HepG2 (cell line): ENCODE results near the gene SEC14L5. TPM values are rescaled to one million over a fixed set of nuclear protein-coding genes. Genes with fewer than 3 reads are reported as not detected.
A peak's percentile ranks its signal among the peaks of the same experiment; 100 is the strongest.

Source experiments
- ARID5B ChIP-seq: IDR thresholded peaks from 2 replicates; pipeline ENCODE4 v1.4.0; 2020; ENCODE audit warnings: mild to moderate bottlenecking, missing genetic modification reagents
- ATF3 ChIP-seq: sonication (generic); formaldehyde crosslinking; IDR thresholded peaks from 2 replicates; pipeline ENCODE4 v1.4.0; 2020; ENCODE audit warnings: missing genetic modification reagents
- HIC2 ChIP-seq: sonication (generic); formaldehyde crosslinking; IDR thresholded peaks from 2 replicates; pipeline ENCODE4 v1.9.0; 2022; ENCODE audit warnings: low read depth, missing genetic modification reagents
- MBNL3 ChIP-seq: fragments of 250-450 bp; sonication (Bioruptor Pico); conservative IDR thresholded peaks from 2 replicates; pipeline ENCODE4 v1.8.0; 2022; ENCODE audit warnings: mild to moderate bottlenecking, inconsistent platforms
- PPARG ChIP-seq: conservative IDR thresholded peaks from 2 replicates; pipeline ENCODE4 v1.6.1; 2016; ENCODE audit warnings: missing biosample characterization, missing genetic modification reagents
- RAD21 ChIP-seq: fragments of 450-650 bp; formaldehyde crosslinking; IDR thresholded peaks from 2 replicates; pipeline ENCODE4 v1.5.0; 2020; ENCODE audit warnings: mild to moderate bottlenecking
- RELA ChIP-seq: sonication (generic); formaldehyde crosslinking; IDR thresholded peaks from 2 replicates; pipeline ENCODE4 v1.4.0; 2020; ENCODE audit warnings: missing genetic modification reagents
- SPEN ChIP-seq: sonication (generic); formaldehyde crosslinking; IDR thresholded peaks from 2 replicates; pipeline ENCODE4 v1.5.1; 2020; ENCODE audit warnings: low read depth, mild to moderate bottlenecking, missing genetic modification reagents
- ZBTB34 ChIP-seq: sonication (generic); formaldehyde crosslinking; IDR thresholded peaks from 2 replicates; pipeline ENCODE4 v1.8.0; 2022; ENCODE audit warnings: mild to moderate bottlenecking, missing genetic modification reagents
- ZBTB7A ChIP-seq: sonication (generic); formaldehyde crosslinking; IDR thresholded peaks from 2 replicates; pipeline ENCODE4 v1.8.0; 2022; ENCODE audit warnings: mild to moderate bottlenecking, missing genetic modification reagents
- ZFP41 ChIP-seq: sonication (generic); formaldehyde crosslinking; IDR thresholded peaks from 2 replicates; pipeline ENCODE4 v1.4.0; 2020; ENCODE audit warnings: mild to moderate bottlenecking, missing genetic modification reagents, borderline replicate concordance
- ZNF414 ChIP-seq: sonication (generic); formaldehyde crosslinking; IDR thresholded peaks from 2 replicates; pipeline ENCODE4 v1.5.0; 2020; ENCODE audit warnings: missing genetic modification reagents
- ZNF512 ChIP-seq: sonication (generic); formaldehyde crosslinking; IDR thresholded peaks from 2 replicates; pipeline ENCODE4 v1.4.0; 2020; ENCODE audit warnings: mild to moderate bottlenecking, missing genetic modification reagents
- ZNF574 ChIP-seq: sonication (generic); formaldehyde crosslinking; IDR thresholded peaks from 2 replicates; pipeline ENCODE4 v1.4.0; 2020; ENCODE audit warnings: missing genetic modification reagents
- ZNF703 ChIP-seq: sonication (generic); formaldehyde crosslinking; IDR thresholded peaks from 2 replicates; pipeline ENCODE4 v1.5.1; 2020; ENCODE audit warnings: missing genetic modification reagents, mild to moderate bottlenecking, moderate library complexity, borderline replicate concordance
- polyA plus RNA-seq, 8 experiments: library from polyadenylated mRNA; depleted of rRNA in 3 of 8; stranded (reverse) in 7 of 8; unstranded in 1 of 8; fragments of >200 nt; fragmentation: Illumina TruSeq in 4 of 8; extraction: Trizol in 4 of 8; gene quantifications; 2 replicates each; pipeline versions ENCODE4 v1.2.1 to v1.2.3, GENCODE V29; 2011 to 2016; ENCODE audit warnings: low read depth in 4 of 8, missing spikeins in 1 of 8, mixed read lengths in 1 of 8; ENCODE audit not compliant: insufficient read depth in 1 of 8
- total RNA-seq, 5 experiments: library from RNA; depleted of rRNA; stranded (reverse); fragments of >200 nt; fragmentation: Illumina TruSeq; extraction: Trizol; gene quantifications; 2 replicates each; pipeline ENCODE4 v1.2.3, GENCODE V29; 2016; ENCODE audit warnings: low read depth in 1 of 5

SEC14L5 gene
- total and polyA plus RNA-seq, 2 of the 13 experiments (the other 11 are each of a cell fraction or from before 2014, with no cell fraction given), result 0.40 to 0.42 TPM

GRCh38 chr16:4924593-4925292 is 33.4 kb upstream of the SEC14L5 start (continued):
- TF ChIP-seq ZNF512 (CRISPR knock-in tag), result no peak
- TF ChIP-seq ARID5B, result peak; percentile 62
- TF ChIP-seq ZBTB7A (CRISPR knock-in tag), result peak; percentile 87; the same call in 1 of the 2 replicates
- TF ChIP-seq ATF3 (CRISPR knock-in tag), result 0 out of 2 replicates have a peak, but pooled peaks have one; percentile 46
- peak; percentile 67; the same call in 1 of the 2 replicates for TF ChIP-seq RAD21 (CRISPR knock-in tag)
- no peak for TF ChIP-seq ZNF703
- no peak for TF ChIP-seq ZFP41
- TF ChIP-seq RELA (CRISPR knock-in tag), result no peak
- TF ChIP-seq HIC2 (CRISPR knock-in tag), result peak; percentile 62; the same call in 1 of the 2 replicates
- TF ChIP-seq ZNF574 (CRISPR knock-in tag), result peak; percentile 53; the same call in 1 of the 2 replicates
- TF ChIP-seq SPEN (CRISPR knock-in tag), result peak; percentile 46; the same call in 1 of the 2 replicates
- TF ChIP-seq ZBTB34 (CRISPR knock-in tag), result no peak
- TF ChIP-seq PPARG, result 0 out of 2 replicates have a peak, but pooled peaks have one; percentile 9
- no peak for TF ChIP-seq MBNL3
- no peak for TF ChIP-seq ZNF414
